Measurements from ENCODE around the gene SLC18A2.
"Not testable (repeated sequence)": the region's sequence is repeated elsewhere in the genome, so short reads cannot be mapped to it uniquely, and the experiment has no call there.

Gene SLC18A2

DNA sequence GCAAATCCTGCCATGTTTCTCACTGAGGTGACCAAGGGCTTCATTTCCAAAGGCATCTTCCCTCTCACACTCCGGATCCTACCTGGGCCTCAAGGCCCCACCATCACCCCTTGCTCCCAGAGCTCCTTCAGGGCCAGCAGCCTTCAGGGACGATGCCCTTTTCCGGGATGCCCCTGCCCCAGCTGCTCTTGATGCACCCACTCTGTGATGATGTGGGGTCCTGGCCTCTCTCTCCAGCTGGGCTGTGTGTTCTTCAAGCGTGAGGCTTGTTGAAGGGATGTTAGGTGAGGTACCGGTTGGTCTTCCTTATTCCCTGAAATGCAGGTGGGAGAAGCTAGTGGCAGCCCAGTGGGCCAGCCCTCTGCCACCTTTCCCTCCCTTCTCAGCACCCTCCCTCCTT is 18.4 kb upstream of the SLC18A2 start:
- TF ChIP-seq, protein P1, sequence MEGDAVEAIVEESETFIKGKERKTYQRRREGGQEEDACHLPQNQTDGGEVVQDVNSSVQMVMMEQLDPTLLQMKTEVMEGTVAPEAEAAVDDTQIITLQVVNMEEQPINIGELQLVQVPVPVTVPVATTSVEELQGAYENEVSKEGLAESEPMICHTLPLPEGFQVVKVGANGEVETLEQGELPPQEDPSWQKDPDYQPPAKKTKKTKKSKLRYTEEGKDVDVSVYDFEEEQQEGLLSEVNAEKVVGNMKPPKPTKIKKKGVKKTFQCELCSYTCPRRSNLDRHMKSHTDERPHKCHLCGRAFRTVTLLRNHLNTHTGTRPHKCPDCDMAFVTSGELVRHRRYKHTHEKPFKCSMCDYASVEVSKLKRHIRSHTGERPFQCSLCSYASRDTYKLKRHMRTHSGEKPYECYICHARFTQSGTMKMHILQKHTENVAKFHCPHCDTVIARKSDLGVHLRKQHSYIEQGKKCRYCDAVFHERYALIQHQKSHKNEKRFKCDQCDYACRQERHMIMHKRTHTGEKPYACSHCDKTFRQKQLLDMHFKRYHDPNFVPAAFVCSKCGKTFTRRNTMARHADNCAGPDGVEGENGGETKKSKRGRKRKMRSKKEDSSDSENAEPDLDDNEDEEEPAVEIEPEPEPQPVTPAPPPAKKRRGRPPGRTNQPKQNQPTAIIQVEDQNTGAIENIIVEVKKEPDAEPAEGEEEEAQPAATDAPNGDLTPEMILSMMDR (IDR thresholded peaks at IDR 0.05; ENCODE audit: low read length, missing control alignments): no peak
- no peak overlapping the region for H3K4me3 ChIP-seq (replicated peaks; ENCODE audit: low read depth, low read length)
- no peak for DNase-seq (ENCODE audit: low read depth)

DNA sequence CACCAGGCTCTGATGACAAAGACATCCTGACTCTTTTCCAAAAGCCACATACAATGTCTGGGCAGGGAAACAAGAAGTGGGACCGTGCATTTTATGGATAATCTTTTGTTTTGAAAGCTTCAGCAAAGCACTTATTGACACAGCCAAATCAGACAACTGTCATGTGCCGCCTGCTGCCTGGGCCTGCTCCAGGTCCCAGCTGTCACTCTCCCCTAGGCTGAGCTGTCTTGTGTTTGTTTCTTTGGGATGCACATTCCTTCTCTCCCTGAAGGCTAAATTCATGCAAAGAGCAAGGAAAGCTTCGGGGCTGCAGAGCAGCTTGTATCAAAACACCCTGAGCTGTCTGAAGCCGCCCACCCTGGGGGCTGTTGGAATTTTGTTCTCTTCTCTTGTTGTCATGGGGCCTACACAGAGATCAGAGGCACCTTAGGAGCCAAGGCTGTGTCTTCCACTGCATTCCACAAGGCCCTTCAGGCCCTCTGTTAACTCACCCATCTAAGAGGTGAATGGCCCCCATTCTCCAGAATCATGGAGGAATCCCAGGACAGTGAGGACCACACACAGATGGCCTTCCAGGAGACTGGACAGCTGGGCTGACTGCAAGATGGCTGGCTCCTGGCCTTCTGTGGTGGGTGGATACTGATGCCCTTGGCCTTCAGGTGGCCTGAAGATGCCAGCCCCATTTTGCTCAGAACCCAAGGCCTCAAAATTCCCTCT is 17.8 kb upstream of the SLC18A2 start:
- no peak overlapping the region for H3K4me3 ChIP-seq (replicated peaks; ENCODE audit: low read depth, low read length)
- no peak for DNase-seq (ENCODE audit: low read depth)
- TF ChIP-seq, protein P1 (IDR thresholded peaks at IDR 0.05; ENCODE audit: low read length, missing control alignments): no peak

GRCh38 chr10:117223693-117224430 is 17.1 kb upstream of the SLC18A2 start:
- H3K4me3 ChIP-seq (replicated peaks; ENCODE audit: low read depth, low read length): no peak overlapping the region
- TF ChIP-seq, protein P1 (IDR thresholded peaks at IDR 0.05; ENCODE audit: low read length, missing control alignments): no peak
- DNase-seq (ENCODE audit: low read depth): no peak

DNA sequence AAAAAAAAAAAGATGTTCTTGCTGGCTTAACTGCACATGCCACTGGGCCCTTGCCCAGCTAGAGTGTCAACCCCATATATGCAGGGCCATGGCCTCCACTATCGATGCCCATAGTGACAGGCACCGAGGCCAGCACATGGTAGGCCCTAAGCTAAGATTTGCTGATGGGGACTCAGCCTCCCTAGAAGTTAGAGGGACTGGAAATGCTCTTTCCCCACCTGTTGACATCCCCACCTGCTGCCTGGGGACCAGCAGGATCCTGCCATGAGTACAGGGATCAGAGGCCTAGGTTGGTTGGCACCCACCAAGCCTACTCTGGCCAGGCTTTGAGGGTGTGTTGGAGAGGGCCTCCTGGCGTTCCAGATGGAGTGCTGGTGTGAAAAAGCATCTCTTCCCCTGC is 16.0 kb upstream of the SLC18A2 start:
- H3K4me3 ChIP-seq (replicated peaks; ENCODE audit: low read depth, low read length): no peak overlapping the region
- TF ChIP-seq, protein P1 (IDR thresholded peaks at IDR 0.05; ENCODE audit: low read length, missing control alignments): no peak
- no peak for DNase-seq (ENCODE audit: low read depth)

DNA sequence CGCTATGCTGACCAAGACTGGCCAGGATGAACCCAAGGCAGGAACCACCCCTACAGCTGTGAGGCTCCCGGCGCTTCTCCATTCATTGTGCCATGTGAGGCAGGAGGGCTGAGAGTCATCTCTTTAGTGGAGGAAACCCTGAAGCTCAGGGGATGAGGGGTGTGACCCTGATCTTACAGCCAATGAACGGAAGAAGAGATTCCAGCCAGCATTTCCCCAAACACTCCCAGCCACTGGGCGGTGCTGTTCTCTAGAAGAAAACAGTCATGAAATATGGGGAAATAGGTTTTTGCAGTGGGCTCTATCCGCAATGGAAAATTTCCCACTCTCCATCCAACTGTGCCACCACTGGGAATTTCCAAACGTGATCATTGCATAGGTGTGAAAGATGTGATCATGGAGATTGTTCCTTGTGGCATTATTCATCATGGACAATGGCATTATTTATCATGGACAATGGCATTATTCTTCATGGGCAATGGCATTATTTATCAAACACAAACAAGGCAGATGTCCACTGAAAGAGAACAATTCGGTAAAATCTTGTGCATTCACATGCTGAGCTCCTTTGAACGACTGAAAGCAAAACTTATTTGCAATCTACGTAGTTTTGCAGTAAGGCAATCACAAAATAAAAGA is 14.0 kb upstream of the SLC18A2 start:
- TF ChIP-seq, protein P1 (IDR thresholded peaks at IDR 0.05; ENCODE audit: low read length, missing control alignments): peak; percentile 61
- H3K4me3 ChIP-seq (replicated peaks; ENCODE audit: low read depth, low read length): no peak overlapping the region
- DNase-seq (ENCODE audit: low read depth): peak; percentile 41

DNA sequence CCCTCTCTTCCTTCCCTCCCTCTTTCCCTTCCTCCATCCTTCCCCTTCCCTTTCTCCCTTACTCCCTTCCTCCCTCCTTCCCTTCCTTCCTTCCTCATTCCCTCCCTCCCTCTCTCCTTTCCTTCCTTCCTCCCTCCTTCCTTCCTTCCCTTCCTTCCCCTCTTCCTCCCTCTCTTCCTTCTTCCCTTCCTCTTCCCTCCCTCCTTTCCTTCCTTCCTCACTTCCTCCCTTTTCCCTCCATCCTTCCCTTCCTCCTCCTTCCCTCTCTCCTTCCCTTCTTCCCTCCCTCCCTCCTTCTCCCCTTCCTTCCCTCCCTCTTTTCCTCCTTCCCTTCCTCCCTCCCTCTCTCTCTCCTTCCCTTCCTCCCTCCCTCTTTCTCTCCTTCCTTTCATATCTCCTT is 12.7 kb upstream of the SLC18A2 start:
- TF ChIP-seq, protein P1 (IDR thresholded peaks at IDR 0.05; ENCODE audit: low read length, missing control alignments): no peak
- no peak for DNase-seq (ENCODE audit: low read depth)
- no peak overlapping the region for H3K4me3 ChIP-seq (replicated peaks; ENCODE audit: low read depth, low read length)

GRCh38 chr10:117230107-117230506 is 10.8 kb upstream of the SLC18A2 start:
- not testable (repeated sequence) for DNase-seq (ENCODE audit: low read depth); H3K4me3 ChIP-seq (replicated peaks; ENCODE audit: low read depth, low read length)

Data from fibroblast of pulmonary artery (primary cell).